Stimulated activated CD8-positive, alpha-beta memory T cell treated with anti-CD3 and anti-CD28 coated beads, Interleukin-15, amount 100 ng/mL, for 24 hours (primary cell): Measurements from ENCODE around the gene CLRN2.
"Not testable (repeated sequence)": the region's sequence is repeated elsewhere in the genome, so short reads cannot be mapped to it uniquely, and the experiment has no call there.

Experiments used
- DNase-seq: peaks from one replicate; pipeline ENCODE4 v3.0.0-alpha.2; 2020; ENCODE audit warnings: low read depth

The CLRN2 gene

DNA sequence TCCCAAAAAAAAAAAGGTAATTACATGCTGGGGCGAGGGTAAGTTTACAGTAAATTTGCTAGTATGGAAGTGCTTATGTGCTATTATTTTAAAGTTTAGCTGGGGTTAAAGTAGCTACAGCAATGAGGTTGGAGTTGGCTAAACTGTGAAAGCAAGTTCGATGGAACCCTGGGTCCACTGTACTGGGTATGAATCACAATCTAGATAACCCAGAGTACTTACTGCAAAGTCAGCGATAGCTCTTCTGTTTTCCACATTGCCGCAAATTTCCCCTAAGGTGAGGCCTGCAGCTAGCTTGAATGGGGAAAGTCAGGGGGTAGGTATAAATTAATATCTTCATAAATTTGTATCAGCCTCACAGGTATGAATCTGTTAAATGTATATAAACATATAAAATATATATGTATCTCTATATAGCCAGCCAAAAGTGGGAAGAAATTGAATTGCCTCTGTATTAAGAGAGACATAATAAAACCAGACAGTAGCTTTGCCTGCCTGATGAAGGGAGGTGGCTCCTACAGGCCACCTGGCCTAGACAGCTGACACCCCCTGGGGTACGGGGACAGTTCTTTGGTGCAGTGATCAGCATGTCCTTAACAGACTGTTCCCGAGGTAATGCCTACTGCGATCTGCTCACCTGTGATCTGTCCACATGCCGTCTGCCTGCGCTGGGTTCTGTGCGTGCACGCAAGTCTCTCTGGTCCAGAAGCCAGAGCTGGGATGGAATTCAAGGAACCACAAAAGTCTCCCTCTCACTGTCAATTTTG lies 30.6 kb downstream of the CLRN2 start:
- no peak for DNase-seq

DNA sequence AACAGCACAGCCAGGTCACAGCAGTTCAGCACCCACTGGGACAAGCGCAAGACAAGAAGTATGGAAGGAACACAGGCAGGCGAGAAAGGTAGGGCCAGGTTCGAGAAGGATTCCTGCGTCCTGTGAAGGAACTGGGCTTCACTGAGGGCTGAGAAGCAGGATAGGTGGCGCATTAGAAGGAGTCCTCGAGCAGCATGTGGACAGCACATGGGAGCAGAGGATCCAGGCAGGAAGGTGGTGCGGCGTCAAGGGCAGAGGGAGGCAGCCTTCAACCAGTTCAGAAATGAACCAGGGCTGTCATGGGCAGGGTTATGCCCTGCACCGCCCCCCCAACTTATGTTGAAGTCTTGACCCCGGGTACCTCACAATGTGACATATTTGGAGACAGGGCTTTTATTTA lies 31.3 kb downstream of the CLRN2 start:
- no peak for DNase-seq

DNA sequence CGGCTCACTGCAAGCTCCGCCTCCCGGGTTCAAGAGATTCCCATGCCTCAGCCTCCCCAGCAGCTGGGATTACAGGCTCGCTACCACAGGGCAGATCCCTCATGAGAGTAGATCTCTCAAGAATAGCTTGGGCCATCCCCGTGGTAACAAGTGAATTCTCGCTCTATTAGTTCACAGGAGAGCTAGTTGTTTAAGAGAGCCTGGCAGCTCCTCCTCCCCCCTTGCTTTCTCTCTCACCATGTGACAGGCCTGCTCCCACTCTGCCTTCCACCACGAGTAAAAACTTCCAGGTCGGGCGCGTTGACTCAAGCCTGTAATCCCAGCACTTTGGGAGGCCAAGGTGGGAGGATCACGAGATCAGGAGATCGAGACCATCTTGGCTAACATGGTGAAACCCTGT lies 31.7 kb downstream of the CLRN2 start:
- DNase-seq: no peak

DNA sequence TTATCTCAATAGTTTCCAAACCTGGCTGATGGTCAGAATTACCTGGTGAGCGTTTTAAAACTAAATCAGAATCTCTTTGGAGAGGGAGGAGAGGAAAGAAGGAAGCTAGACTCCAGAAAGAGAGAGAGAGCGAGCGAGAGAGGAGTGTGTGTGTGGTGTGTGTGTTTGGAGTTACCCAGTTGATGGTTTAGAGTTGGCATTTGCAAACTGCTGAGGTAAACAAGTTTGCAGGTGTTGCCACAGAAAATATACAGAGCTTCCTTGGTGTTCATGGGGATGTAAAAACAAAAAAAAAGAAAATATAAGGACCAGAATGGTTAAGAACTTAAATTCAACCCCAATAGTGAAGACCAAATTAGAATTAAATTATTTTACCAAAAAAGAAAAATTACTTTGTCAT lies 35.6 kb downstream of the CLRN2 start:
- no peak for DNase-seq

DNA sequence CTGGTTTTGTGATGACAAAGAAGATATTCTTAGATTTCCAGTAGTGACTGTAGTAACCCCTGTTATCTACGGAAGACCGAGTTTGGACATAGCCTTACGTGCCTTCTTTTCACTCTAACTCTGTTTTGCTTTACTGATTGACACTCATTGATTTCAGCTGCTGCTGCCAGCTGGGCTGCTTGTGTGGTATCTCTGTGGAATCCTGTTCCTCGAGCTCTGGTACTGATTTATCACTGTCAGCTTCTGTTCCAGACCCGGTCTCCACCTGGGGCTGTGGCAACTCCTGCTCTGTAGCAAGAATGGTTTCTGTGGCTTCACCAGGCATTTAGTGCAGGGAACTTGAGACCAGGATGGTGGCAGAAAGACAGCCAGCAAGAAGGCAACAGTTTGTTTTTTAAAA lies 37.5 kb downstream of the CLRN2 start:
- DNase-seq: no peak

DNA sequence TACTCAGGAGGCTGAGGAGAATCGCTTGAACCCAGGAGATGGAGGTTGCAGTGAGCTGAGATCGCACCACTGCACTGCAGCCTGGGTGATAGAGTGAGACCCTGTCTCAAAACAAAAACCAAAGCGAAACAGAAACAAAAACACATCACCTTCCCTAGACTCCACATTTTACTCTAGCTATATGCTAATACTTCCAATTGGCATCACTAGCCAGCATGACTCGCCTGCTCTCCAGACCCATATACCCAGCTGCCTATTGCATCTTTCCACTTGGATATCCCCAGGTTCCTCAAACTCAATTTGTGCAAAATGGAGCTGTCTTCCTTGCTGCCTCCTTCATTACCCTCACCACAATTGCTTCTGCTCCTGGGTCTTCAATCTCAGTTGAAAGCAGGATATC lies 39.6 kb downstream of the CLRN2 start:
- no peak for DNase-seq

DNA sequence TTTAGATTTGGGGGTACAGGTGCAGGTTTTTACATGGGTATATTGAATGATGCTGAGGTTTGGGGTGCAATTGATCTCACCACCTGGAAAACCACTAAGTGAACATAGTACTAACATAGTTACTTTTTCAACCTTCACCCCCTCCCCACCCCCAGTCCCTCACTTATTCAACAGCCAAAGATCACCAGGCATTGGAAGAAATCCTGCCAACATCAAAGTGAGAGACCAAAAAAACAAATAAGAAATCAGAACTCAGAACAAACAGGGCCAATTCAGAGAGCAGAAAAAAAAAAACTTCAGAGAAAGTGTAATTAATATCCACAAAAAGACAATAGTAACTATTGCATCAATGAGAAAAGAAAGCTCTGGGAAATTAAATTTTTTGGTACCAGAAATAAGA lies 41.5 kb downstream of the CLRN2 start:
- no peak for DNase-seq

DNA sequence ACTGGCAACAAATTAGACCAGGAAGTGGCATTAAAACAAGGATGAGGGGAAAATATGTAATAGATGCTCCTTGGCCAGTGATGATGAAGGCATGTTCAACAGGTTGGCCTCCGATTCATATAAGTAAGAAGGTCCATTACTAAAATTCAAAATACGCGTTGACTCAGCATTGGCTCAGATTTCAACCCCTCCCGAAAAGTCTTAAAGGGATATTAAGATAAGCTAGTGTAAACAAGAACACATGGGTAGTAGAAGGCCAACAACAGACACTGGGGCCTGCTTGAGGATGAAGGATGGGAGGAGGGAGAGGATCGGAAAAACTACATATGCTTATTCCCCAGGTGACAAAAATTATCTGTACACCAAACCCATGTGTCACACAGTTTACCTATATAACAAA lies 42.9 kb downstream of the CLRN2 start:
- no peak for DNase-seq

DNA sequence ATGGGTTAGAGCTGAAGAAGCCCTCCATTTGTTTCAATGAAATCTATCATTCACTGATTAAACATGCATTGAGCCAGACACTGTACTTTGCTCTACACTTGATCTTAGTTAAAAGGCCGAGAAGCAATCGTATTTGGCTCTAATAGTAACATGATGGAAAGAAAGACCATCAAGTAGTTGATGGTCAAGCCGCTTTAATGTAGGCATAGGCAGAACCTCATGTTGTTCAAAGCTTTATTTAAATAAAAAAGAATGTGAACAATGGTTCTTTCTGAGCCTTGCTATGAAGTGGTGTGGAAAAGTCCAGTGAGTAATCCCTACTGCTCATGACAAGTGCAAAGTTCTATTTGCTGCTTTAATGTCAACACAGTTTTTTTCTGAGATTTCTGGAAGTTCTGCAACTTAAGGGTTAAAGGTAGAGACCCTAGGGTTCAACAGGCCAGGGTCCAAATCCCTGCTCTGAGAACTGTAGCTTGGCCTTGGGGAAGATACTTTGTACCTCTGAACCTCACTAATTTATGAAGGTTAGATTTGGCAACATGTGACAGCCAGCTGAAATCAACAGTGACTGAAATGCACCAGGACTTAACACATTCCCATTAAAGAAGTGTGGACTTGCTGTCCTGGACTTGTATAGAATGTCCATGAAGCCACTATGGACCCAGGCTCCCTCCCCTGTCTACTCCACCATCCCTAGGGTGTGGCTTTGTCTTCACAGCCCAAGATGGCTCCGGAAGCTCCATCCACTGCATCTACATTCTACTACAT lies 44.2 kb downstream of the CLRN2 start:
- no peak for DNase-seq

DNA sequence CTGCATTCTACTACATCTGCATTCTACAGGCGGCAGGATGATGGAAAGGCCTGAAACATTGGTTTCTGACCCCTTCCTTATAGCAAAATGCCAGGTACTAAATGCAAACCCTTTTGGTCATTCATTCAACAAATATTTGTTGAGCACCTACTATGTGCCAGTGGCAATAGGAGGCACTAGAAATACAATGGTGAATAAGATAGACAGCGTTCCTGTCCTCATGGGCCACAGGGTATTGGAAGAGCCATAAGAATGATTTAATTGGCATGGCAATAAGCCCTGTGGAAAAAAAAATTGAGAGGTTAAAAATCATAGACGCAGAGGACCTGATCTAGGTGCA lies 44.7 kb downstream of the CLRN2 start:
- DNase-seq: no peak

DNA sequence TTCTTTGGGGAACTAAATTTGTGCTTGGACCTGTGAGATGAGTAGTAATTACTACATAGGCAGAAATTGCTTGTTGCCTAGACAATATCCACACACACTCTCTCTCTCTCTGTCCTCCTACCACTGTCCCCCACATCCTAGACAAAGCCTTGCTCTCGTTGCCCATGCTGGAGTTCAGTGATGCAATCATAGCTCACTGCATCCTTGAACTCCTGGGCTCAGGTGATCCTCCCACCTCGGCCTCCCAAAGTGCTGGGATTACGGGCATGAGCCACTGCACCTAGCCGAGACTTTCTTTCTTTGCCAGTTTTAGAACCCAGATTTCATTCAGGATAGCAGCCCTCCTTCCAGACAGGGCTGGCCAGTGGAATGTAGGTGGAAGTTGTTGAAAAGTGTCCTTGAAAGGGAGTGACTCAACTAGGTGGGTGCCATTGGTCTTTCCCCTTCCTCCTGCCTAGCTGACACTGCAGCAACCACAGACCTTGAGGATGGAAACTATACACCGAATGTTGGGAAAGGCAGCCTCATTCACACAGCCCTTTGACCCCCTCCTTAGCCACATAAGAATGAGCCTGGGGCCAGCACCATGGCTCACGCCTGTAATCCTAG lies 45.2 kb downstream of the CLRN2 start:
- no peak for DNase-seq

DNA sequence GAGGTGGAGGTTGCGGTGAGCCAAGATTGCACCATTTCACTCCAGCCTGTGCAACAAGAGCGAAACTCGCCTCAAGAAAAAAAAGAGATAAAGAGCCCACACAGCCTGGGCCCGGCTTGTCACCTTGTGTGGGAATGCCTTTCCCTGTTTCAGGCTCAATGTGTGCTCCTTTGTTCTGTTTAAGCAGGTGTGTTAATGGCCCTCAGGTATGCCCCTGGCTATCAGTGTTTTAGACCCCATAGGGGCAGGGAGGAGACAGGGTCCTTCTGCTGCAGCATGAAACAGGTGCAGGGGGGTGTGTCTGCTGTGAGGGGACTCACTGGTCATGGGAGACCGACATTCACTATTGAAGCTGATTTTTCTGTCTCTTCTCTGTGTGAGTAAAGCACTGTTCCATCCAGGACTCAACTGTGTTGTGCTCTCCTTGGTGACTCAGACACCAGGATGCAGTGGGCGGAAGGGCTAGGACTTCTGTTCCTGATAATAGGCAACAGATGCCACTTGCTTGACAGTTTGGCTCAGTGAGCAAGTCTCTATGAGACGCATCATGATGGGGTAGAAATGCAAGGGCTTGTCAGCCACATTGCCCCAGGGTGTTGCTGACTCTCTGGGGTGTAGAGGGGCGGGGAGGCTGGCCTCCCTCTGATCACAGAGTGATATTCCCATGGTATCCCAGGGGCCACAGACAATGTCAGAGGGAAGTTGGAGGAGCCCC lies 46.4 kb downstream of the CLRN2 start:
- no peak for DNase-seq

DNA sequence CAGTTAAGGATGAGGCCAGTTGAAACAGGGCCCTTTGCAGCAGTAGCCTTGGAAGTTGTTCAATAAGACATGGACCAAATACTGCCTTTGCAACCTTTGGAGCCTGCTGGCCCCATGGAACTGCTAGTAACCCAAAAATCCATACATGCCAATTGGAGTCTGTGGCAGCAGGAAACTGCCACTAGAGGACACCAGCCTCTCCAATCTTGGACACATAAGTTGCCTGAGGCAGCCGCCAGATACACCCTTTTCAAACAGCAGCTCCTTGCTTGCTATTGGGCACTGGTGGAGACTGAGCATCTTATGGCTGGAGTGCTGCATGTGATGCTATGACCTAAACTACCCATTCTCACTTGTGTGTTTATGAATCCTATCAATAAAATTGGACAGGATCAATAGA lies 47.2 kb downstream of the CLRN2 start:
- no peak for DNase-seq

DNA sequence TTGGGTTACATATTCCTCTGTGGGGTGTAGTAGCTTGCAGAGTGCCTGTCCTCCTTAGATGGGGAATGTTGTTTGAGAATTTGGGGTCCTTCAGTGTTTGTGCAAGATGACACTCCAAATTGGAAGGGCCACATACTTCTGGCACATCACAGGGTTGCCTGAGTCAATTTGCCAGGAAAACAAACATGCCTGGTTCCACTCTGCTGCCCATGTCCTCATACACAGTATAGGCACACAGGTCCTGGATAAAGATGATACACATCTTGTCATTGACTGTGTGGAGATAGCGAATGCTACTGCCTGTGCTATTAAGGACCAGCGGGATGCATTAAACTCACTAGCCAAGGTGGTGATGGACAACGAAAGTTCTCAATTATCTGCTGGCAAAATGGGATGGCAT lies 50.9 kb downstream of the CLRN2 start:
- DNase-seq: no peak

DNA sequence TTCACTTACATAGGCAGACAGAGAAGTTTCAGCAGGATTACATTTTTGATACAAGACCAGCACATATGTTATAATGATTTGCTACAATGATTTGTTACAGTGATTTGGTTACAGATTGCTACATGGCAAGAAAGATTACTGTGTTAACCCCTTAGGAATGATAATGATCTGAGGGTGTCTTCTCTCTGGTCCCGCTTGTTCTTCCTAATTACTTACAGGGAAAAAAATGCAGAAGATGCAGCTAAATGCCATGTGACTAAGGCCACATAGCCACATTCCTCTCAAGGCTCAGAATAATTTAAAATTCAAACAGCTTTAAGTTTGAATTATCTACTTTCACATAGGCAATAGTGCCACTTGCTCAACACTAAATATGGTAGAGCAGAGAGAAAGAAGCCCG lies 52.3 kb downstream of the CLRN2 start:
- DNase-seq: no peak

DNA sequence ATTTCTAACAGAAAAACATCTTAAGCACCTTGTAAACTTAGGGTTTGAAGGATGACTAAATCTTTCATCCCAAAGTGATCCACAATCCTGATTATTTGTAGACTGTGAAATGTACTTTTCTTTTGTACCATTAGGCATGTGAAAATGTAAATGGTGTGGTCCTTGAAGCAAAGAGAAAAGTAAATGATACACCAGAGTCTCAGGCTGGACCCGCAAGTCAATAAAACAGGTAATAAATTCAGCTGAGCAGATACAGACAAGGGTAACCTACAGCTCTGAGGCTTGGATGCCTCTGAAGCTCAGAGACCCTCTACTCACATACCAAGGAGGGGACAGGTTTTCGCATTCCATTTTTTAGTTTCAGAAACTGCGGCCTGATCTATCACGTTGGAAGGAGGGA lies 59.2 kb downstream of the CLRN2 start:
- DNase-seq: no peak

DNA sequence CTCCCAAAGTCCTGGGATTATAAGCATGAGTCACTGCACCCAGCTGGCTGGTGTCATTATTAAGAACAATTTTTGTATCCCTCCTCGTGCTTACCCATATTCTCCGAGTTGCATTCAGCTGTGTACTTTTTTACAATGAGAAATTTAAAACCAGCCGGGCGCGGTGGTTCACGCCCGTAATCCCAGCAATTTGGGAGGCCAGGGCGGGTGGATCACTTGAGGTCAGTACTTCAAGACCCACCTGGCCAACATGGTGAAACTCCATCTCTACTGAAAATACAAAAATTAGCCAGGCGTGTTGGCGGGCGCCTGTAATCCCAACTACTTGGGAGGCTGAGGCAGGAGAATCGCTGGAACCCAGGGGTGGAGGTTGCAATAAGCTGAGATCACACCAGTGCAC lies 60.2 kb downstream of the CLRN2 start:
- DNase-seq: not testable (repeated sequence)
